OCI-LY1 (cell line): ENCODE data around the gene ATF7IP2.

ENCODE experiments used
- H2AFZ ChIP-seq: fragments of 200-600 bp; sonication (generic), shearing (Covaris generic); 2 replicates; pipeline ENCODE4 v1.6.0; 2014; ENCODE audit warnings: antibody characterized with exemption, mild to moderate bottlenecking, low read length
- H3F3A ChIP-seq: fragments of 200-600 bp; sonication (generic), shearing (Covaris generic); 2 replicates; pipeline ENCODE4 v1.6.0; 2014; ENCODE audit warnings: mild to moderate bottlenecking, antibody characterized with exemption, low read length, moderate library complexity; ENCODE audit not compliant: insufficient read depth
- H3K27ac ChIP-seq: fragments of 200-600 bp; sonication (generic); 2 replicates; pipeline ENCODE4 v1.5.1; 2014; ENCODE audit warnings: low read length, mixed run types, mild to moderate bottlenecking, low read depth; ENCODE audit not compliant: poor library complexity, severe bottlenecking
- H3K27me3 ChIP-seq: fragments of 200-600 bp; sonication (generic); 2 replicates; pipeline ENCODE4 v1.6.0; 2014; ENCODE audit warnings: antibody characterized with exemption, mild to moderate bottlenecking, low read length, moderate library complexity; ENCODE audit not compliant: insufficient read depth
- H3K36me3 ChIP-seq: fragments of 200-600 bp; sonication (generic); 2 replicates; pipeline ENCODE4 v1.6.1; 2014; ENCODE audit warnings: mild to moderate bottlenecking, antibody characterized with exemption, low read length, moderate library complexity, mixed read lengths; ENCODE audit not compliant: insufficient read depth
- H3K4me1 ChIP-seq: fragments of 200-600 bp; sonication (generic); 2 replicates; pipeline ENCODE4 v1.5.1; 2014; ENCODE audit warnings: mild to moderate bottlenecking, low read length, moderate library complexity; ENCODE audit not compliant: insufficient read depth, severe bottlenecking
- H3K4me2 ChIP-seq: fragments of 200-600 bp; sonication (generic), shearing (Covaris generic); 2 replicates; pipeline ENCODE4 v1.6.1; 2014; ENCODE audit warnings: low read length
- H3K4me3 ChIP-seq: fragments of 200-600 bp; sonication (generic); 2 replicates; pipeline ENCODE4 v1.5.1; 2014; ENCODE audit warnings: low read length, low read depth, mild to moderate bottlenecking, mixed read lengths; ENCODE audit not compliant: poor library complexity, severe bottlenecking
- H3K79me2 ChIP-seq: fragments of 200-600 bp; shearing (Covaris generic); 2 replicates; pipeline ENCODE4 v1.6.1; 2016; ENCODE audit warnings: mixed run types, low read length, mixed read lengths; ENCODE audit not compliant: insufficient read depth
- H3K9ac ChIP-seq: fragments of 200-600 bp; sonication (generic), shearing (Covaris generic); 2 replicates; pipeline ENCODE4 v1.6.1; 2014; ENCODE audit warnings: mild to moderate bottlenecking, low read length, mixed read lengths
- H3K9me2 ChIP-seq: fragments of 200-600 bp; sonication (generic), shearing (Covaris generic); 2 replicates; pipeline ENCODE4 v1.6.1; 2014; ENCODE audit warnings: low read depth, mild to moderate bottlenecking, low read length, mixed read lengths
- H3K9me3 ChIP-seq: fragments of 200-600 bp; shearing (Covaris generic); 2 replicates; pipeline ENCODE4 v1.6.1; 2014; ENCODE audit warnings: low read length, mixed read lengths
- H4K20me1 ChIP-seq: fragments of 200-600 bp; sonication (generic), shearing (Covaris generic); 2 replicates; pipeline ENCODE4 v1.6.0; 2016; ENCODE audit warnings: mild to moderate bottlenecking, low read length; ENCODE audit not compliant: insufficient read depth
- EZH2 ChIP-seq: fragments of 200-600 bp; sonication (generic), shearing (Covaris generic); IDR thresholded peaks from 2 replicates; pipeline ENCODE4 v1.8.0; 2017; ENCODE audit warnings: borderline replicate concordance, mixed run types, mild to moderate bottlenecking, antibody characterized with exemption, low read length, moderate library complexity, mixed read lengths
- TF ChIP-seq, protein P1 (sequence below): fragments of 200-600 bp; sonication (generic), shearing (Covaris generic); IDR thresholded peaks from 2 replicates; pipeline ENCODE4 v1.5.1; 2017; ENCODE audit warnings: mild to moderate bottlenecking, antibody characterized with exemption, low read length, moderate library complexity, mixed read lengths

ATF7IP2 gene

DNA sequence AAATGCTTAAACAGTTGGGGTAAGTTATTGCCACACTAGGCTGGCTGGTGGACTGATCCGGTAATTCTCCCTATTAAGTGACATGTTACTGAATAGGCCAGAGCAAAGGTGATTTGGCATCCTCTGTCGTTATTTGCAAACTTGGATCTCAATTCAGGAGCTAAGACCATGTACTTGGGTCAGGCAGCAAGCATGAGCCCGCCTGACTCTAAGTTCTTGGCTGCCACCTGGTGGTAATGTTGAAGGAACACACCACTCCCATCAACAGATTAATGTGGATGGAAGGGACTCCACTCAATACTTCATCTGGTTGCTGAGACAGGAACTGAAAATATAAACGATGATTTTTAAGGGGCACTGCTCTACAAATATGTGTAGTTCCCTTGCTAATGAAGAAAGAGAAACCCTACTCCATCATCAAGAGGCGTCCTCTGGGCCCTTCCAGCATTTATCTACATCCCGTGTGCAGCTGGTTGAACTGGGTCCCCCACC is 123.7 kb downstream of the ATF7IP2 start:
- Histone ChIP-seq H2AFZ (no peak overlapping the region), H3K4me2 (no peak overlapping the region; the same call in 1 of the 2 replicates), H3K4me3 (no peak overlapping the region), H3F3A (no peaks in the 10 kb centered on the region), H3K27ac (no peak overlapping the region), H3K9me3 (no peaks in the 10 kb centered on the region), H3K4me1 (peaks cover 4% of the 10 kb centered on the region), H3K36me3 (no peaks in the 10 kb centered on the region), H3K9me2 (no peaks in the 10 kb centered on the region), H3K27me3 (no peaks in the 10 kb centered on the region), H3K79me2 (no peaks in the 10 kb centered on the region), H3K9ac (no peak overlapping the region), H4K20me1 (no peaks in the 10 kb centered on the region)
- no peak for TF ChIP-seq EZH2
- TF ChIP-seq, protein P1, sequence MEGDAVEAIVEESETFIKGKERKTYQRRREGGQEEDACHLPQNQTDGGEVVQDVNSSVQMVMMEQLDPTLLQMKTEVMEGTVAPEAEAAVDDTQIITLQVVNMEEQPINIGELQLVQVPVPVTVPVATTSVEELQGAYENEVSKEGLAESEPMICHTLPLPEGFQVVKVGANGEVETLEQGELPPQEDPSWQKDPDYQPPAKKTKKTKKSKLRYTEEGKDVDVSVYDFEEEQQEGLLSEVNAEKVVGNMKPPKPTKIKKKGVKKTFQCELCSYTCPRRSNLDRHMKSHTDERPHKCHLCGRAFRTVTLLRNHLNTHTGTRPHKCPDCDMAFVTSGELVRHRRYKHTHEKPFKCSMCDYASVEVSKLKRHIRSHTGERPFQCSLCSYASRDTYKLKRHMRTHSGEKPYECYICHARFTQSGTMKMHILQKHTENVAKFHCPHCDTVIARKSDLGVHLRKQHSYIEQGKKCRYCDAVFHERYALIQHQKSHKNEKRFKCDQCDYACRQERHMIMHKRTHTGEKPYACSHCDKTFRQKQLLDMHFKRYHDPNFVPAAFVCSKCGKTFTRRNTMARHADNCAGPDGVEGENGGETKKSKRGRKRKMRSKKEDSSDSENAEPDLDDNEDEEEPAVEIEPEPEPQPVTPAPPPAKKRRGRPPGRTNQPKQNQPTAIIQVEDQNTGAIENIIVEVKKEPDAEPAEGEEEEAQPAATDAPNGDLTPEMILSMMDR: peak; percentile 90

DNA sequence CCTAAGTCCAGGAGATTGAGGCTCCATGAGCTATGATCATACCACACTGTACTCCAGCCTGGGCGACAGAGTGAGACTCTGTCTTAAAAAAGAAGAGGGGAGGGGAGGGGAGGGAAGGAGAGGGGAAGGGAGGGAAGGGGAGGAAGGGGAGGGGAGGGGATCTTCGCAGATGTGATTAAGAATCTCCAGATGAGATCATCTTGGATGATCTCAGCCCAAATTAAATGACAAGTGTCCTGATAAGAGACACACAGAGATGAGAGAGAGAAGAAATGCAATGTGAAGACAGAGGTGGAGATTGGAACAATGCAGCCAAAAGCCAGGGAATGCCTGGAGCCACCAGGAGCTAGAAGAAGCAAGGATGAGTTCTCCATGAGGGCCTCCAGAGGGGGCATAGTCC is 124.4 kb downstream of the ATF7IP2 start:
- Histone ChIP-seq H3K36me3 (no peaks in the 10 kb centered on the region), H3K4me1 (peaks cover 4% of the 10 kb centered on the region), H3K4me2 (no peak overlapping the region)

DNA sequence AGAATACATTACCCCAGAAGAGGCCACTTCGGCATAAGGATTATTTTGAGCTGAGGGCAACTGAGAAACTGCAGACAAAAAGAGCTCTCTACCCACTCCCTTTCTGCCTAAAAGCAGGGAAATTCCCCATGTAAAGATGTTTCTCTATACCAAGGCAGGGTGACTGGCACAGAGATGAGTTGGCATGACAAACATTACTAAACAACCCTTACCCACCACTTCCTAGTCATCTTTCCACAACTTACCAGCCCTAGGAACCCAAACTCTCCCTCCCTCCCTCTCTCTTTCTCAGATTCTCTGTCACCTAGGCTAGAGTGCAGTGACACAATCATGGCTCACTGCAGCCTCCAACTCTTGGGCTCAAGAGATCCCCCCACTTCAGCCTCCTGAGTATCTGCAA is 126.0 kb downstream of the ATF7IP2 start:
- Histone ChIP-seq H3K27ac (no peak overlapping the region), H3F3A (no peaks in the 10 kb centered on the region), H4K20me1 (no peaks in the 10 kb centered on the region), H3K9me3 (no peaks in the 10 kb centered on the region), H3K4me3 (no peak overlapping the region), H3K9ac (no peak overlapping the region), H3K27me3 (no peaks in the 10 kb centered on the region), H3K9me2 (no peaks in the 10 kb centered on the region), H3K4me2 (no peak overlapping the region), H2AFZ (no peak overlapping the region), H3K79me2 (no peaks in the 10 kb centered on the region), H3K4me1 (peaks cover 4% of the 10 kb centered on the region), H3K36me3 (no peaks in the 10 kb centered on the region; the same call in 1 of the 2 replicates)
- no peak for TF ChIP-seq EZH2
- TF ChIP-seq, protein P1: no peak

More for the DNA sequence above, 124.4 kb downstream of the ATF7IP2 start:
- no peak overlapping the region for H3K4me3 ChIP-seq
- H3K27me3 ChIP-seq: no peaks in the 10 kb centered on the region
- no peaks in the 10 kb centered on the region for H3K9me2 ChIP-seq
- H4K20me1 ChIP-seq: no peaks in the 10 kb centered on the region
- no peaks in the 10 kb centered on the region for H3K79me2 ChIP-seq
- TF ChIP-seq EZH2: no peak
- TF ChIP-seq, protein P1: no peak
- H3K9ac ChIP-seq: no peak overlapping the region
- no peaks in the 10 kb centered on the region for H3F3A ChIP-seq
- H2AFZ ChIP-seq: no peak overlapping the region
- H3K27ac ChIP-seq: no peak overlapping the region
- no peaks in the 10 kb centered on the region for H3K9me3 ChIP-seq
